HEK293 (cell line): ENCODE measurements around the gene MYCBPAP.

Source experiments
- CTCF ChIA-PET: fragments of 350-600 bp; formaldehyde crosslinking; extraction: SDS; loops from one replicate; lab custom pipeline; 2021; ENCODE audit warnings: antibody characterized with exemption; lab: Yijun Ruan, JAX
- POLR2A ChIA-PET: fragments of 300-600 bp; formaldehyde crosslinking; extraction: SDS; loops from one replicate; lab custom pipeline; 2020; ENCODE audit warnings: antibody characterized with exemption, inconsistent platforms; lab: Yijun Ruan, JAX
- H3K27ac ChIP-seq: fragments of 200-500 bp; sonication (Bioruptor generic); 2 replicates; pipeline ENCODE4 v1.5.1; 2014; ENCODE audit warnings: low read depth, low read length, control low read depth, inconsistent platforms; ENCODE audit errors: extremely low read depth
- H3K36me3 ChIP-seq, 2 experiments: fragments of 200-500 bp in 1 of 2; sonication (Bioruptor generic) in 1 of 2; 1 replicate in 1 of 2; 2 replicates in 1 of 2; pipeline ENCODE4 v1.5.1; 2014 to 2017; ENCODE audit warnings: inconsistent platforms in 2 of 2, low read length in 2 of 2; ENCODE audit not compliant: control insufficient read depth in 2 of 2, insufficient read depth in 1 of 2
- H3K4me1 ChIP-seq: fragments of 200-500 bp; sonication (Bioruptor generic); 2 replicates; pipeline ENCODE4 v1.5.1; 2014; ENCODE audit warnings: mild to moderate bottlenecking, low read length, inconsistent platforms; ENCODE audit not compliant: control insufficient read depth, insufficient read depth
- H3K4me3 ChIP-seq: 2 replicates; pipeline ENCODE4 v1.5.1; 2011; ENCODE audit warnings: low read depth, mild to moderate bottlenecking, control low read depth, low read length, moderate library complexity
- H3K9me3 ChIP-seq: fragments of 200-500 bp; sonication (Bioruptor generic); 2 replicates; pipeline ENCODE4 v1.5.1; 2014; ENCODE audit warnings: low read depth, low read length, inconsistent platforms; ENCODE audit not compliant: control insufficient read depth, insufficient read depth
- GLI2 ChIP-seq: fragments of 450-650 bp; formaldehyde crosslinking; IDR thresholded peaks from 2 replicates; pipeline ENCODE4; 2017; ENCODE audit warnings: missing biosample characterization, missing genetic modification characterization, low read depth, borderline replicate concordance
- GLI4 ChIP-seq: fragments of 450-650 bp; formaldehyde crosslinking; IDR thresholded peaks from 2 replicates; pipeline ENCODE4 v1.5.1; 2016; ENCODE audit warnings: missing biosample characterization, missing genetic modification characterization
- KLF1 ChIP-seq: fragments of 450-650 bp; formaldehyde crosslinking; IDR thresholded peaks from 2 replicates; pipeline ENCODE4 v1.5.1; 2016; ENCODE audit warnings: missing biosample characterization, missing genetic modification characterization
- MEIS1 ChIP-seq: sonication (generic); formaldehyde crosslinking; IDR thresholded peaks from 2 replicates; pipeline ENCODE4 v1.8.1; 2022; ENCODE audit warnings: missing genetic modification reagents, mild to moderate bottlenecking, borderline replicate concordance
- MZF1 ChIP-seq: fragments of 450-650 bp; formaldehyde crosslinking; IDR thresholded peaks from 2 replicates; pipeline ENCODE4 v1.5.1; 2017; ENCODE audit warnings: missing biosample characterization, missing genetic modification characterization, borderline replicate concordance
- PRDM4 ChIP-seq: fragments of 450-650 bp; formaldehyde crosslinking; IDR thresholded peaks from 2 replicates; pipeline ENCODE4 v1.5.1; 2017; ENCODE audit warnings: missing biosample characterization, missing genetic modification characterization
- ZBTB44 ChIP-seq: fragments of 450-650 bp; IDR thresholded peaks from 2 replicates; pipeline ENCODE4 v1.5.1; 2018; ENCODE audit warnings: missing biosample characterization, mild to moderate bottlenecking, missing genetic modification characterization
- ZNF214 ChIP-seq: fragments of 450-650 bp; formaldehyde crosslinking; IDR thresholded peaks from 2 replicates; pipeline ENCODE4 v1.5.1; 2017; ENCODE audit warnings: missing biosample characterization, mild to moderate bottlenecking, missing genetic modification characterization, borderline replicate concordance
- ZNF501 ChIP-seq: fragments of 450-650 bp; formaldehyde crosslinking; IDR thresholded peaks from 2 replicates; pipeline ENCODE4 v1.5.1; 2016; ENCODE audit warnings: missing biosample characterization, missing genetic modification characterization
- ZNF513 ChIP-seq: fragments of 450-650 bp; IDR thresholded peaks from 2 replicates; pipeline ENCODE4 v1.5.1; 2018; ENCODE audit warnings: missing biosample characterization, missing genetic modification characterization
- ZNF561 ChIP-seq: fragments of 450-650 bp; IDR thresholded peaks from 2 replicates; pipeline ENCODE4 v1.5.1; 2018; ENCODE audit warnings: missing biosample characterization, missing genetic modification characterization, borderline replicate concordance
- ZNF600 ChIP-seq: fragments of 450-650 bp; formaldehyde crosslinking; IDR thresholded peaks from 2 replicates; pipeline ENCODE4 v1.5.1; 2016; ENCODE audit warnings: missing biosample characterization, missing genetic modification characterization
- ZNF645 ChIP-seq: fragments of 450-650 bp; formaldehyde crosslinking; IDR thresholded peaks from 2 replicates; pipeline ENCODE4; 2016; ENCODE audit warnings: missing biosample characterization, missing genetic modification characterization
- ZNF707 ChIP-seq: fragments of 450-650 bp; formaldehyde crosslinking; IDR thresholded peaks from 2 replicates; pipeline ENCODE4 v1.5.1; 2016; ENCODE audit warnings: missing biosample characterization, missing genetic modification characterization
- ZSCAN18 ChIP-seq: fragments of 450-650 bp; formaldehyde crosslinking; IDR thresholded peaks from 2 replicates; pipeline ENCODE4 v1.5.1; 2016; ENCODE audit warnings: missing biosample characterization, missing genetic modification characterization

The MYCBPAP gene

GRCh38 chr17:50467855-50468303, 40.4 kb upstream of the MYCBPAP start:
- H3K27ac ChIP-seq, result no peak overlapping the region
- H3K4me1 ChIP-seq, result no peaks in the 10 kb centered on the region
- TF ChIP-seq GLI2 (tag by site-specific recombination), result no peak
- TF ChIP-seq MZF1, result no peak
- no peak for TF ChIP-seq ZNF600 (tag by site-specific recombination)
- TF ChIP-seq ZNF645 (tag by site-specific recombination), result no peak
- no peak for TF ChIP-seq ZNF561 (tag by site-specific recombination)
- no peak for TF ChIP-seq PRDM4 (tag by site-specific recombination)
- TF ChIP-seq ZBTB44 (tag by site-specific recombination), result no peak
- no peak for TF ChIP-seq MEIS1 (CRISPR knock-in tag)
- TF ChIP-seq ZNF513 (tag by site-specific recombination), result no peak
- TF ChIP-seq ZNF707 (tag by site-specific recombination), result no peak
- no peak for TF ChIP-seq ZSCAN18 (tag by site-specific recombination)
- no peak for TF ChIP-seq ZNF214 (tag by site-specific recombination)
- TF ChIP-seq ZNF501 (tag by site-specific recombination), result no peak
- no peak for TF ChIP-seq GLI4 (tag by site-specific recombination)
- no peak for TF ChIP-seq KLF1 (tag by site-specific recombination)
- no peaks in the 10 kb centered on the region for H3K9me3 ChIP-seq
- ChIA-PET POLR2A (no interaction called here), CTCF (interaction anchor here (0.7 to 1.7 kb wide), 3 partner anchors 9 to 106 kb away, joined by 4 to 9 read pairs (median 6); partner anchors contain the start of gene RSAD1)
- H3K4me3 ChIP-seq, result no peak overlapping the region
- peaks cover 0 to 25% of the 10 kb centered on the region in 2 experiments; a peak in 1 of 3 replicates for H3K36me3 ChIP-seq
